NOMO-1 treated with dmso at 0.1 percent for 144 hours (cell line): Measurements from ENCODE around the gene CLASP1.

Experiments
- DNase-seq: peaks from one replicate; lab custom pipeline; 2025; ENCODE audit not compliant: unreplicated experiment; lab: John Stamatoyannopoulos, UW

Gene CLASP1

DNA sequence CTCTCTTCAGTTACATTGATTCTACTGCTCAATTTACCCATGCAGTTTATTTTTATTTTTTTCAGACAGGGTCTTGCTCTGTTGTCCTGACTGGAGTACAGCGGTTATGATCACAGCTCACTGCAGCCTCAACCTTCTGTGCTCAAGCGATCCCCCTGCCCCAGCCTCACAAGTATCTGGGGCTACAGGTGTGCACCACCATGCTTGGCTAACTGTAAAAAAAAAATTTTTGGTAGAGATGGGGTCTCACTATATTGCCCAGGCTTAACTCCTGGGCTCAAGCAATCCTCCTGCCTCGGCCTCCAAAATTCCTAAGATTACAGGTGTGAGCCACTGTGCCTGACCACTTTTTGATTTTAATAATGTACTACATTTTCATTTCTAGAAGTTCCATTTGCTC, 212.3 kb downstream of the CLASP1 start:
- DNase-seq = no peak

DNA sequence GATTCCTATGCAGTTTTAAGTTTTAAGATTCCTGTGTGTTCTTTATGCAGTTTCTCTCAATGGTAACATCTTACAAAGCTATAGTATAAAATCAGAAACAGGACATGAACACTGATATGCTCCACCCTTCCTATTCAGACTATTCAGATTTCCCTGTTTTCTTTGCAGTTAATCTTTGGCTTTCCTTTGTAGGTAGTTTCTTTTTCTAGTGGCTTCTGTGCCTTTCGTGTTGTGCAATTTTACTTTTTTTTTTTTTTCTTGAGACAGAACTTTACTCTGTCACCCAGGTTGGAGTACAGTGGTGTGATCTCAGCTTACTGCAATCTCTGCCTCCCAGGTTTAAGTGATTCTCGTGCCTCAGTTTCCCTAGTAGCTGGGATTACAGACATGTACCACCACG, 213.5 kb downstream of the CLASP1 start:
- DNase-seq = no peak

GRCh38 chr2:121431214-121431613, 218.0 kb downstream of the CLASP1 start:
- no peak for DNase-seq

- no peak for DNase-seq
Measured at GRCh38 chr2:121429927-121430520, 219.2 kb downstream of the CLASP1 start.

- no peak for DNase-seq
Measured at GRCh38 chr2:121429119-121429903, 220.0 kb downstream of the CLASP1 start.

GRCh38 chr2:121427187-121427689, 222.0 kb downstream of the CLASP1 start:
- no peak for DNase-seq

DNA sequence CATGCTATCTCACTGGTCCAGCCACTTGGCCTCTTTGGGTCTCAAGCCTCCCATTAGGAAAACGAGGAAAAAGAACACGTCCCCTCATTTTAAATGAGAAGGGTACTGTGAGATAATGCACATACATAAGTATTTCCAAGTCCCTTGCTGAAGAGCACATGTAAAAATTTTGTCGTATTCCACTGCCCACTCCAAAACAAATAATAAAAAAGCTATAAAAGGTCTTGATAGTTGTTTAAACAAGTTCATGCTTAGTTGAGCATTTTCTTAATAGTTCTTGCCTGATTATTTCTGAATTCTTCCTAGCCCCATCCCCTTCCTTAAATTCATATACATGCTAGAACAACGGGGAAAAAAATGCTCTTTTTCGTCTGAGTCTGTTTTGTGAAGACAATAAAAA, 228.8 kb downstream of the CLASP1 start:
- no peak for DNase-seq

GRCh38 chr2:121419081-121419699, 230.1 kb downstream of the CLASP1 start:
- DNase-seq = no peak

DNA sequence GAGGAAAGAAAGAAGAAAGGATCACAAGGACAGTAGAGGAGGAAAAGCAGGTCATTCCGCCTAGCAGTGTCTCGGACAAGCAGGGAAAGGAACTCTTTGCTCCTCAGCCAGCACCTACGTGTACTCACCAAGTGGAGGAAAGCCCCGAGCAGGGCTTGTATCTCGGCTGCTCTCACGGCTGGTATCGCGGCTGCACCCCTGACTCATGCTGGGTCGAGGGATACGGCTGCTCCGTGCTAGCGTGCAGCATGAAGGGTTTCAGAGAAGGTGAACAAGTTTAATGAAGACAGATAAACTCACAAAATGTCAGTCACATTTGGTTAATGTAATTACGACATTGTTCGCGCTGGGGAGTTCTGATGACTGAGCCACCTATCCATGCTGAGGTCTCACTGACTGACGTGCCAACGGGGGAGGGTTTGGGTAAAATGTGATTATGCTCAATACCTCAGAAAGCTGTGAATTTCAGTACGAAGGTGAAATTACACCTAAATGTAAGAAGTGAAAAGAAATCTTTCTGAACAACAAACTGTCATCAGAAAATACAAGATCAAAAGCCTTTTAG, 230.7 kb downstream of the CLASP1 start:
- no peak for DNase-seq

- DNase-seq = no peak
Measured at GRCh38 chr2:121417826-121418225, 231.4 kb downstream of the CLASP1 start.

- DNase-seq = no peak
Measured at GRCh38 chr2:121415727-121416126, 233.5 kb downstream of the CLASP1 start.

DNA sequence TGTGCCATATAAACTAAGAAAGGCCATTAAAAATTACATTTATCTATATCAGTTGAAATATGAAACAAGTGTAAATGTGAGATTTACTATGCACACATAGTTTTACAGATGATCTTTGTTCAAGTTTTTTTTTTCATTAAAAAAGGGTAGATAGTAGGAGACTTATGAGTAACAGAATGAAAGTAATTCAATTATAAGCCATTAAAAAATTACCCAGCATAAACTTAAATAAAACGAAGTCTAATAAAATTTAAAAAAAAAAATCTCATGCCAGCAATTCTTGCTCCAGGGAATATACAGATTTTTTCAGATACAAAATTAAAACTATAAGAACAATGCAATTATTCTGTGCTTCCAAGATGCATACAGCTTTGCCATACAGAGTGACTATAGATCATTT, 236.9 kb downstream of the CLASP1 start:
- no peak for DNase-seq

GRCh38 chr2:121409966-121410365, 239.3 kb downstream of the CLASP1 start:
- DNase-seq = no peak

DNA sequence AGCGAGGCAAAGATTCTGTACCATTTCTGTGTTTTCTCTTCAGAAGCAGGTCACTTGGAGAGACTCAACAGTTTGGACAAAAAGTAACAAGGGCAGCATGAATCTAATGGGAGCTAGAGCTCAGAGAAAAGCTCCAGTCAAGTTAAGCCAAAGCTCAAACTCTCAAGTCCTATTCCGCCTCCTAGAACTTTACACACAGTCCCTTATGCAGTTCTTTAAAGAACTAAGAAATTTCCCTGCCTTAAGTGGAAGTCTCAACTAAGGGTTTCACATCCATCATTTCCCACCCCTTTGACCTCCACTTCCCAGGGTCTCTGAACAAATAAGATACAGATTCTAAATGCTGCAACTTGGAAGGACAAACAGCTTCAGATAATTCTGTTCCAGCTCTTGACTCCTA, 239.9 kb downstream of the CLASP1 start:
- DNase-seq = no peak

- no peak for DNase-seq
Measured at GRCh38 chr2:121408641-121409040, 240.6 kb downstream of the CLASP1 start.

GRCh38 chr2:121405233-121405632, 244.0 kb downstream of the CLASP1 start:
- no peak for DNase-seq

DNA sequence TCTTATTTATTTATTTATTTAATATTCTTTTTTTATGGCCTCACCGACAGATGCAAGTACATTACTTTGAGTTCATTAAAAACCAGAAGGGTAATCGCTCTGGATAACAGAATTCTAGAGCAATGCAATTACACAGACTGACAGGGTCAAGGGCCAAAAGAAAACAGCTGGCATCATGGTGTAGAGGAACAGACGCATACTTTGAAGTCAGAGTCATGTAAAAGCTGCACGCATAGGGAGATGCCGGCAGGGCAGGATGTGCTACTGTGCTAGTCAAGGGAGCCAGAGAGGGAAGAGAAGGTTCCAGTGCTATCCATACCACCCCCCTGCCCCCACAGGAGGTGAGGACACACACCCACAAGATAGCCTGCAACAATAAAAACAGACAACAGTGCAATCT, 249.1 kb downstream of the CLASP1 start:
- no peak for DNase-seq

DNA sequence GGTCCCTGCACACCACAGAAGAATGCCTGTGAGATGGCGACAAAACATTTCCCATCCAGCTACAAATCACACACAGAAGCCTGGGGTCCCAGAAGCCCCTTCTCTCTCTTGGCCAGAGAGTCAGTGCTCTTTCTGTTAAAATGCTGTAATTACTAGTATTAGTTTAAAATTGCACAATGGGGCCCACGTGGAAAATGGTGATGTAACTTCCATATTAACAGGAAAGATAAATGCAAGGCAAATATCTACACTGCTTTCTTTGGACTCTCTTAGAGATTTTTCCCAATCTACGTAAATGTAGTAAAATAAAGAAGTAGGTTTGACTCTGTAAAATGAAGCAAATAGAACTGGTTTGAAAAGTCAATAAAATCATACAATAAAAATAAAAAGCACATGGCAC, 250.4 kb downstream of the CLASP1 start:
- no peak for DNase-seq

GRCh38 chr2:121390082-121390692, 259.1 kb downstream of the CLASP1 start:
- DNase-seq = no peak

DNA sequence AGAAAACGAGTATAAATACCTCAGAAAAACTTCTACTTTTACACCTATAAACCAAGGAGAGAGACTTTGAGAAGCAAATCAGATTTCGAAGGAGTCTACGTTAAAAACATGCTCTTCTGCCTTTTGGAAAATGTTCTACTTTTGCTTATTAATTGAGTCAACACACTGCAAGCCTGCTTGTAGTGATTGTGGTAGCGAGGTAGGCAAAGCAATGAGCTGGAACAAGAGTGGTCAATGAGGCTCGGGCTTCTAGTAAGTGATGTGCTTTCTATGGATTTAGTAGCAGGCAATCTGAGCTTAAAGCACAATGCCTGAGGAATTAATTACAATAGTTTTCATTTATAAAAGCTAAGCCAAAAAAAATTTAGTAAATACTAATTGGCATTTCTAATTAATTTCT, 260.9 kb downstream of the CLASP1 start:
- no peak for DNase-seq

- no peak for DNase-seq
Measured at GRCh38 chr2:121387591-121388325, 261.5 kb downstream of the CLASP1 start.
